ENCODE measurements around the gene LANCL1. TPM values are rescaled to one million over a fixed set of nuclear protein-coding genes. Genes with fewer than 3 reads are reported as not detected.
"Not testable (repeated sequence)": the region's sequence is repeated elsewhere in the genome, so short reads cannot be mapped to it uniquely, and the experiment has no call there.

The LANCL1 gene
- total RNA-seq, 4 donors from 2014 or later, result 13.2 to 22.6 (median 18.7) TPM

GRCh38 chr2:210459880-210460279, 16.7 kb downstream of the LANCL1 start:
- Histone ChIP-seq H3K4me1 (no peaks in the 10 kb centered on the region), H3K36me3 (peaks cover 0 to 21% (median 3%) of the 10 kb centered on the region in 3 donors), H3K27ac (no peak overlapping the region), H3K4me3 (no peak overlapping the region), H3K27me3 (no peaks in the 10 kb centered on the region), H3K9me3 (no peaks in the 10 kb centered on the region)
- no peak for TF ChIP-seq CTCF (IDR thresholded peaks at IDR 0.05)
- no peak for TF ChIP-seq POLR2A (IDR thresholded peaks at IDR 0.05)
- DNase-seq, result no peak

GRCh38 chr2:210459407-210459806, 17.2 kb downstream of the LANCL1 start:
- no peaks in the 10 kb centered on the region for H3K27me3 ChIP-seq
- H3K36me3 ChIP-seq, result peaks cover 0 to 26% (median 3%) of the 10 kb centered on the region in 3 donors

GRCh38 chr2:210458395-210458794, 18.2 kb downstream of the LANCL1 start:
- DNase-seq, result no peak
- H3K27ac ChIP-seq, result no peak overlapping the region
- H3K4me1 ChIP-seq, result no peaks in the 10 kb centered on the region
- H3K4me3 ChIP-seq, result no peak overlapping the region
- no peaks in the 10 kb centered on the region for H3K9me3 ChIP-seq
- no peaks in the 10 kb centered on the region for H3K27me3 ChIP-seq
- peaks cover 0 to 28% (median 3%) of the 10 kb centered on the region in 3 donors for H3K36me3 ChIP-seq
- no peak for TF ChIP-seq POLR2A (IDR thresholded peaks at IDR 0.05)

More at GRCh38 chr2:210459407-210459806, 17.2 kb downstream of the LANCL1 start:
- Histone ChIP-seq H3K9me3 (no peaks in the 10 kb centered on the region), H3K4me3 (no peak overlapping the region), H3K4me1 (no peaks in the 10 kb centered on the region), H3K27ac (no peak overlapping the region)
- TF ChIP-seq CTCF (IDR thresholded peaks at IDR 0.05) (no peak), POLR2A (IDR thresholded peaks at IDR 0.05) (no peak)
- no peak for DNase-seq

GRCh38 chr2:210456571-210456970, 20.0 kb downstream of the LANCL1 start:
- no peak for DNase-seq
- H3K36me3 ChIP-seq, result peaks cover 0 to 41% (median under 1%) of the 10 kb centered on the region in 3 donors

GRCh38 chr2:210454336-210454735, 22.2 kb downstream of the LANCL1 start:
- Histone ChIP-seq H3K4me1 (no peaks in the 10 kb centered on the region), H3K9me3 (no peaks in the 10 kb centered on the region), H3K36me3 (peaks cover 0 to 49% (median 0%) of the 10 kb centered on the region in 3 donors), H3K4me3 (no peak overlapping the region), H3K27me3 (no peaks in the 10 kb centered on the region), H3K27ac (no peak overlapping the region)
- DNase-seq, result no peak
- no peak for TF ChIP-seq CTCF (IDR thresholded peaks at IDR 0.05)
- TF ChIP-seq POLR2A (IDR thresholded peaks at IDR 0.05), result no peak

More at GRCh38 chr2:210456571-210456970, 20.0 kb downstream of the LANCL1 start:
- TF ChIP-seq POLR2A (IDR thresholded peaks at IDR 0.05), result no peak
- no peak for TF ChIP-seq CTCF (IDR thresholded peaks at IDR 0.05)
- H3K27ac ChIP-seq, result no peak overlapping the region
- no peaks in the 10 kb centered on the region for H3K27me3 ChIP-seq
- H3K4me3 ChIP-seq, result no peak overlapping the region
- H3K4me1 ChIP-seq, result no peaks in the 10 kb centered on the region
- no peaks in the 10 kb centered on the region for H3K9me3 ChIP-seq

- no peaks in the 10 kb centered on the region for H3K9me3 ChIP-seq
- TF ChIP-seq CTCF (IDR thresholded peaks at IDR 0.05) (no peak), POLR2A (IDR thresholded peaks at IDR 0.05) (no peak)
- DNase-seq, result no peak
- no peak overlapping the region for H3K4me3 ChIP-seq
- no peaks in the 10 kb centered on the region for H3K27me3 ChIP-seq
- no peak overlapping the region for H3K27ac ChIP-seq
- H3K36me3 ChIP-seq, result peaks cover 0 to 36% (median 0%) of the 10 kb centered on the region in 3 donors
- H3K4me1 ChIP-seq, result no peaks in the 10 kb centered on the region
Observed at GRCh38 chr2:210452194-210452593, 24.4 kb downstream of the LANCL1 start.

- not testable (repeated sequence) for H3K27me3 ChIP-seq, H3K27ac ChIP-seq, H3K4me3 ChIP-seq, H3K9me3 ChIP-seq, H3K4me1 ChIP-seq, DNase-seq
- peaks cover 0 to 32% (median 0%) of the 10 kb centered on the region in 3 donors for H3K36me3 ChIP-seq
Observed at GRCh38 chr2:210450942-210451341, 25.6 kb downstream of the LANCL1 start.

All from Peyer's patch (tissue), 4 donors.